Endothelial cell of umbilical vein (primary cell): ENCODE results near the gene SCN7A. TPM values are rescaled to one million over a fixed set of nuclear protein-coding genes. Genes with fewer than 3 reads are reported as not detected.

Experiments used
- BruUV-seq: library from RNA; stranded (reverse); fragments of 400-500 nt; replicated peaks from 2 replicates; lab custom pipeline; 2021; lab: Mats Ljungman, UMichigan
- CTCF ChIA-PET: fragments of 300-600, 350-600 bp; sonication (Branson Sonifier 250); formaldehyde crosslinking; loops from one replicate; lab custom pipeline; 2021; ENCODE audit warnings: antibody characterized with exemption, inconsistent platforms; lab: Charles Lee
- POLR2A ChIA-PET: fragments of 300-600, 350-600 bp; sonication (Branson Sonifier 250); formaldehyde crosslinking; loops from one replicate; lab custom pipeline; 2021; ENCODE audit warnings: antibody characterized with exemption, inconsistent platforms; lab: Charles Lee
- DNase-seq: peaks from one replicate; pipeline ENCODE4 v3.0.0-alpha.2; 2011; ENCODE audit warnings: low read depth, low spot score
- FAIRE-seq: peaks from 2 replicates; lab custom pipeline; 2011; peaks lifted over from hg19 to GRCh38; lab: Jason Lieb, UNC
- H2AFZ ChIP-seq: 2 replicates; pipeline ENCODE4 v1.6.0; 2012; ENCODE audit warnings: low read depth, low read length, control low read depth, inconsistent platforms
- H3K27ac ChIP-seq: 2 replicates; pipeline ENCODE4 v1.5.1; 2011; ENCODE audit warnings: low read depth, mild to moderate bottlenecking, control low read depth, low read length, moderate library complexity; ENCODE audit not compliant: insufficient read depth
- H3K27me3 ChIP-seq, 2 experiments: 2 replicates each; pipeline versions ENCODE4 v1.6.0 to v1.6.1; 2011; ENCODE audit warnings: low read length in 2 of 2, mixed read lengths in 1 of 2; ENCODE audit not compliant: control insufficient read depth in 2 of 2, insufficient read depth in 2 of 2
- H3K36me3 ChIP-seq, 2 experiments: 2 replicates in 1 of 2; 3 replicates in 1 of 2; pipeline ENCODE4 v1.5.1; 2011; ENCODE audit warnings: low read length in 2 of 2, mild to moderate bottlenecking in 1 of 2, moderate library complexity in 1 of 2; ENCODE audit not compliant: control insufficient read depth in 2 of 2, insufficient read depth in 2 of 2; ENCODE audit errors: extremely low read depth in 1 of 2
- H3K4me1 ChIP-seq: 3 replicates; pipeline ENCODE4 v1.5.1; 2011; ENCODE audit warnings: mild to moderate bottlenecking, low read length; ENCODE audit not compliant: control insufficient read depth, insufficient read depth; ENCODE audit errors: extremely low read depth
- H3K4me2 ChIP-seq: 2 replicates; pipeline ENCODE4 v1.6.1; 2011; ENCODE audit warnings: low read length, control low read depth, mixed read lengths; ENCODE audit not compliant: insufficient read depth
- H3K4me3 ChIP-seq, 3 experiments: fragments of 200-600 bp in 1 of 3; sonication (generic), shearing (Covaris generic) in 1 of 3; replicated peaks in 1 of 3; 2 replicates each; pipeline ENCODE4 v1.5.1; 2011 to 2016; ENCODE audit warnings: control low read depth in 3 of 3, low read length in 3 of 3, mild to moderate bottlenecking in 2 of 3, inconsistent platforms in 1 of 3, low read depth in 1 of 3, moderate library complexity in 1 of 3; ENCODE audit not compliant: insufficient read depth in 1 of 3
- H3K79me2 ChIP-seq: 2 replicates; pipeline ENCODE4 v1.6.0; 2012; ENCODE audit warnings: low read length, inconsistent platforms; ENCODE audit not compliant: control insufficient read depth, insufficient read depth
- H3K9ac ChIP-seq: replicated peaks from 2 replicates; pipeline ENCODE3; 2011; ENCODE audit warnings: low read length, control low read depth; ENCODE audit not compliant: insufficient read depth; ENCODE audit errors: extremely low read depth
- H3K9me1 ChIP-seq: replicated peaks from 3 replicates; pipeline ENCODE4 v1.6.0; 2011; ENCODE audit warnings: mild to moderate bottlenecking, low read length; ENCODE audit not compliant: control insufficient read depth, insufficient read depth; ENCODE audit errors: extremely low read depth
- H3K9me3 ChIP-seq: replicated peaks from 2 replicates; pipeline ENCODE4 v1.5.1; 2012; ENCODE audit warnings: low read length, inconsistent platforms; ENCODE audit not compliant: control insufficient read depth, insufficient read depth
- H4K20me1 ChIP-seq: replicated peaks from 2 replicates; pipeline ENCODE3; 2011; ENCODE audit warnings: mild to moderate bottlenecking, low read length; ENCODE audit not compliant: control insufficient read depth, insufficient read depth; ENCODE audit errors: extremely low read depth
- EZH2 ChIP-seq: IDR thresholded peaks from 2 replicates; pipeline ENCODE4 v1.6.1; 2012; ENCODE audit warnings: borderline replicate concordance, low read depth, mild to moderate bottlenecking, moderate library complexity, low read length, inconsistent platforms; ENCODE audit not compliant: severe bottlenecking
- FOS ChIP-seq: IDR thresholded peaks from 2 replicates; pipeline ENCODE4 v1.6.1; 2011; ENCODE audit warnings: mild to moderate bottlenecking, low read length, moderate library complexity, borderline replicate concordance; ENCODE audit not compliant: insufficient read depth
- GATA2 ChIP-seq: IDR thresholded peaks from 2 replicates; pipeline ENCODE4 v1.7.0; 2011; ENCODE audit warnings: low read depth, mild to moderate bottlenecking, moderate library complexity, mixed read lengths, low read length; ENCODE audit not compliant: insufficient read length, insufficient read depth
- JUN ChIP-seq: IDR thresholded peaks from 2 replicates; pipeline ENCODE4 v1.6.1; 2011; ENCODE audit warnings: borderline replicate concordance, low read depth; ENCODE audit not compliant: insufficient read length, insufficient read depth
- MYC ChIP-seq: IDR thresholded peaks from one replicate; pipeline ENCODE4 v1.6.1; 2011; ENCODE audit warnings: mild to moderate bottlenecking, low read depth, low read length
- POLR2A ChIP-seq: IDR thresholded peaks from 2 replicates; pipeline ENCODE4 v1.6.1; 2012; ENCODE audit warnings: low read depth, mild to moderate bottlenecking, control low read depth, low read length
- POLR2AphosphoS5 ChIP-seq: IDR thresholded peaks from 2 replicates; pipeline ENCODE4 v1.6.1; 2012; ENCODE audit warnings: low read depth, mild to moderate bottlenecking, control low read depth, low read length, moderate library complexity; ENCODE audit not compliant: insufficient read depth
- dilution Hi-C: fragments of 300-500 bp; cut with MboI; formaldehyde crosslinking; loops from one replicate; pipeline ENCODE4 v1.15.0; 2019; ENCODE audit warnings: low sequenced_read_pairs; ENCODE audit not compliant: extremely low pct_ligation_motif_present
- intact Hi-C: fragments of 100-400 bp; cut with micrococcal nuclease; formaldehyde crosslinking; loops from one replicate; pipeline ENCODE4 v1.10.0; 2022
- polyA plus RNA-seq, 4 experiments: library from polyadenylated mRNA; depleted of rRNA in 3 of 4; stranded (reverse) in 3 of 4; unstranded in 1 of 4; fragments of >200 nt; gene quantifications; 2 replicates each; pipeline versions ENCODE4 v1.2.1 to v1.2.3, GENCODE V29; 2011 to 2012; ENCODE audit warnings: missing spikeins in 1 of 4
- total RNA-seq: library from RNA; stranded (reverse); gene quantifications from 2 replicates; pipeline ENCODE4 v1.2.3, GENCODE V29; 2021
- TF ChIP-seq, protein P1 (sequence below), 2 donors: IDR thresholded peaks; 1 replicate in 1 of 2; 2 replicates in 1 of 2; pipeline ENCODE4 v1.5.1; 2011; ENCODE audit warnings: low read length in 2 of 2, mild to moderate bottlenecking in 2 of 2, moderate library complexity in 2 of 2, control low read depth in 1 of 2, inconsistent platforms in 1 of 2, low read depth in 1 of 2; ENCODE audit not compliant: insufficient read depth in 1 of 2; ENCODE audit errors: extremely low read depth in 1 of 2
- TF ChIP-seq, protein P2 (sequence below): IDR thresholded peaks from 2 replicates; pipeline ENCODE4 v1.6.1; 2011; ENCODE audit not compliant: insufficient read depth, insufficient read length

SCN7A gene
- total and polyA plus RNA-seq, 2 donors (not counting 3 experiments of a cell fraction or from before 2014, with no cell fraction given): not detected

DNA sequence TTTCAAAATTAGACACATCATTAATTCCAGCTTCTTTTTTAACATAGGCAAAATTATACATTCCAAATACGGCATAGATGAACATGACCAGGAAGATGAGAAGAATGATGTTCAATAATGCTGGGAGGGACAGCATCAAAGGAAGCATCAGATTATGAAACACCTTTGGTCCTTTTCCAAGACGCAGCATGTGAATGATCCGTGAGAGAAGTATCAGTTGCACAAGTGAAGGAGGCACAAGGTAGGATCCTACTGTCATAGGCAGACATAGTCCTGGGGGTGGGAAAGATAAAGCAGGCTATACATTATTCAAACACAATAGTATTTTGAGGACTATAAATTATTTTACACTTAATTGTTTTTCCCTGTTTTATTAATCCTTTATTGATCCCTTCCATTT lies 87.7 kb downstream of the SCN7A start:
- ChIA-PET POLR2A (no interaction called here), CTCF (no interaction called here)
- H2AFZ ChIP-seq: no peak overlapping the region
- no peaks in the 10 kb centered on the region for H3K4me1 ChIP-seq
- BruUV-seq: no TSS peak
- H4K20me1 ChIP-seq: no peaks in the 10 kb centered on the region
- intact Hi-C loops: no loop called here
- H3K27me3 ChIP-seq: no peaks in the 10 kb centered on the region
- no peak overlapping the region for H3K9ac ChIP-seq
- H3K4me2 ChIP-seq: no peak overlapping the region
- H3K9me1 ChIP-seq: no peaks in the 10 kb centered on the region
- dilution Hi-C loops: no loop called here
- FAIRE-seq (no peak), DNase-seq (no peak)
- no peak for TF ChIP-seq EZH2
- no peak for TF ChIP-seq JUN
- TF ChIP-seq, protein P1, sequence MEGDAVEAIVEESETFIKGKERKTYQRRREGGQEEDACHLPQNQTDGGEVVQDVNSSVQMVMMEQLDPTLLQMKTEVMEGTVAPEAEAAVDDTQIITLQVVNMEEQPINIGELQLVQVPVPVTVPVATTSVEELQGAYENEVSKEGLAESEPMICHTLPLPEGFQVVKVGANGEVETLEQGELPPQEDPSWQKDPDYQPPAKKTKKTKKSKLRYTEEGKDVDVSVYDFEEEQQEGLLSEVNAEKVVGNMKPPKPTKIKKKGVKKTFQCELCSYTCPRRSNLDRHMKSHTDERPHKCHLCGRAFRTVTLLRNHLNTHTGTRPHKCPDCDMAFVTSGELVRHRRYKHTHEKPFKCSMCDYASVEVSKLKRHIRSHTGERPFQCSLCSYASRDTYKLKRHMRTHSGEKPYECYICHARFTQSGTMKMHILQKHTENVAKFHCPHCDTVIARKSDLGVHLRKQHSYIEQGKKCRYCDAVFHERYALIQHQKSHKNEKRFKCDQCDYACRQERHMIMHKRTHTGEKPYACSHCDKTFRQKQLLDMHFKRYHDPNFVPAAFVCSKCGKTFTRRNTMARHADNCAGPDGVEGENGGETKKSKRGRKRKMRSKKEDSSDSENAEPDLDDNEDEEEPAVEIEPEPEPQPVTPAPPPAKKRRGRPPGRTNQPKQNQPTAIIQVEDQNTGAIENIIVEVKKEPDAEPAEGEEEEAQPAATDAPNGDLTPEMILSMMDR (IDR thresholded peaks at IDR 0.05; ENCODE audit: extremely low read depth in 1 of 2, insufficient read depth in 1 of 2, low read depth in 1 of 2, low read length in 2 of 2): no peak
- TF ChIP-seq MYC: no peak
- no peak for TF ChIP-seq GATA2
- TF ChIP-seq POLR2AphosphoS5: no peak
- no peak for TF ChIP-seq POLR2A
- H3K36me3 ChIP-seq: no peaks in the 10 kb centered on the region
- no peak overlapping the region for H3K27ac ChIP-seq
- H3K4me3 ChIP-seq: no peak overlapping the region
- H3K9me3 ChIP-seq: no peaks in the 10 kb centered on the region
- no peaks in the 10 kb centered on the region for H3K79me2 ChIP-seq

DNA sequence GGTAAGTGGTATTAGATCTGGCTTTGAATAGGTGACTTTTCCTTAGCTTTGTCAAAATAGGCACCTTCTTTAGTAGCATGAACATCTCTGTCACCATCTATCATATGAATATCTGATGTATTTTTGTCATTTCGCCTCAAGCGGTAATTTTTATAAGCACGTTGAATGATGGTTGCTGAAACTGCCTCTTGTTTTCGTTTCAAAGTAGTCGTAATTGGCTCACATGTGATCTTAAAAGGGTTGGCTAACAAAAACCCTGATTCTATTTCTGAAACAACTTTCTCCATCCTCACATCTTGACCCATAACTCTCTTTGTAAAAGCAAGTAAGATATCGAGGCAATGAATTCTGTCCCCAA lies 88.5 kb downstream of the SCN7A start:
- intact Hi-C loops: no loop called here
- H3K27me3 ChIP-seq: no peaks in the 10 kb centered on the region
- no peaks in the 10 kb centered on the region for H3K4me1 ChIP-seq
- FAIRE-seq (no peak), DNase-seq (no peak)
- no peaks in the 10 kb centered on the region for H3K9me3 ChIP-seq
- TF ChIP-seq GATA2 (no peak), EZH2 (no peak), POLR2AphosphoS5 (no peak), MYC (no peak), JUN (no peak), POLR2A (no peak), FOS (no peak)
- TF ChIP-seq, protein P1 (IDR thresholded peaks at IDR 0.05; ENCODE audit: extremely low read depth in 1 of 2, insufficient read depth in 1 of 2, low read depth in 1 of 2, low read length in 2 of 2): no peak
- TF ChIP-seq, protein P2, sequence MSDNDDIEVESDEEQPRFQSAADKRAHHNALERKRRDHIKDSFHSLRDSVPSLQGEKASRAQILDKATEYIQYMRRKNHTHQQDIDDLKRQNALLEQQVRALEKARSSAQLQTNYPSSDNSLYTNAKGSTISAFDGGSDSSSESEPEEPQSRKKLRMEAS: no peak
- no peak overlapping the region for H3K9ac ChIP-seq
- no TSS peak for BruUV-seq
- no peak overlapping the region for H3K27ac ChIP-seq
- H3K9me1 ChIP-seq: no peaks in the 10 kb centered on the region
- CTCF ChIA-PET: no interaction called here
- H3K4me2 ChIP-seq: no peak overlapping the region
- no peaks in the 10 kb centered on the region for H4K20me1 ChIP-seq
- H3K36me3 ChIP-seq: no peaks in the 10 kb centered on the region
- no peaks in the 10 kb centered on the region for H3K79me2 ChIP-seq
- H2AFZ ChIP-seq: no peak overlapping the region
- no peak overlapping the region for H3K4me3 ChIP-seq
- dilution Hi-C loops: no loop called here
- POLR2A ChIA-PET: no interaction called here
